ENCODE measurements around the gene MXD4.

The MXD4 gene

GRCh38 chr4:2261853-2262144 is at the start of gene MXD4:
Gene MXD4, minus strand, starts transcription at chr4:2262109. Its CDS starts 129 bp downstream, at chr4:2261980.
- DNase-seq, result no peak

GRCh38 chr4:2306773-2307410 is 45.0 kb upstream of the MXD4 start:
- no peak for DNase-seq

DNA sequence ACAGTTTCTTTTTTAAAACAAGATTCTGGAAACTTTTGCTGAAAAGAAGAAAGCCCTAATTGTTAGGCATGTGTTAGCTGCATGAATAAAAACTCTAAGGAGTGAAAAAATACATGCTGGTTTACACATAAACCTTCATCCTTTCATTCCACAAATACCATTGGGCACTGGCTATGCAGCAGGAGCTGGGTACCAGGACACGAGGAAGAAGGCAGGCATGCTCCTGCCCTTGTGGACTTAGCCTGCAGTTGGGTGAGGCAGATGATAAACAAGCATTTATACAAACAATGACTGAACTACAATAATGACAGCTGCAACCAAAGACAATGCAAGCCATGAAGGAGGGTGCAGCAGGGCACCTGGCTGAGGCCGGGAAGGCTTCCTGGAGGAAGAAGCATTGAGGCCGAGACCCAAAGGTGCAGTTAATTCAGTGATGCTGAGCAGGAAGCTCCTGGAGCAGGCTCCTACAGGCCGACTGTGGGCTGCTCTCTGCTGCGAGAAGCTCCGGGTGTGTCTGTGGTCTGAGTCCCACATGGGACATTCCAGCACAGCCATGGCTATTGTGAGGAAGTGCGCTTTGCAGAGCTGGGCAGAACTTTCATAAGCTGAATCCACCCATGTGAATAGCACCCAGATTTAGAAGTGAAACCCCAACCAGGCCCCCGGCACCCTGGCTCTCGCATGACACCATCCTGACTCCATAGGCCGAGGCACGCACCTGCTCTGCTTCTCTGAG is 44.0 kb upstream of the MXD4 start:
- DNase-seq, result no peak

DNA sequence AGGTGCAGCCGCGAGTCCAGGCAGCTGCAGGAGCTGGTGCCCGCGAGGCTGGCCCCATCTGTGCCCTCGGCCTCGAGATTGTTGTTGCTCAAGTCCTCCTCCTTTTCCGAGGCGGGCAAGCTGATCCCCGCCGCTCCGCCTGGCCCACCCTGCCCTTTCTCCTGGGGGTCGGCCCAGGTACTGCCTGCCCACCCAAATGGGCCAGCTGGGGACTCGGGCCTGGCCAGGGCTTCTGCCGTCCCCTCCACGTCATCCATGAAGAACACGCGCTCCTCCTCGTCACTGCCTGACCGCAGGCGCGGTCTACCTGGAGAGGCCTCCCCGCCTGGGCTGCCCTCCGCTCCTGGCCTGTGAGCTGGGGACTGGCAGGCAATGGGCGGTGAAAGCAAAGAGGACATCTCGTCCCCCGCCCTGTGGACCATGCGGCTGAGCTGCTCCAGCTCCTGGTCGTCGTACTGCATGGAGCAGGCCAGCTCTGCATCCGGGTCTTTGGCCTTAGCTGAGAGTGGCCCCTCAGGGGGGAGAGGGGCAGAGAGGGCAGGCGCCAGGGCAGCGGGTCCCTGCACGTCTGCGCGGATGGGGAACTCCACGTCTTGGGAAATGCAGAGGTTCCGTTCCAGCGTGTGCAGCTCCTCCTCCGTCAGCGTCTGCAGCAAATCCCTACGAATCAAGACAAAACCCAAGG is 43.1 kb upstream of the MXD4 start:
- DNase-seq, result no peak

- DNase-seq, result no peak
These were observed 42.5 kb upstream of the MXD4 start for GRCh38 chr4:2304321-2304876.

DNA sequence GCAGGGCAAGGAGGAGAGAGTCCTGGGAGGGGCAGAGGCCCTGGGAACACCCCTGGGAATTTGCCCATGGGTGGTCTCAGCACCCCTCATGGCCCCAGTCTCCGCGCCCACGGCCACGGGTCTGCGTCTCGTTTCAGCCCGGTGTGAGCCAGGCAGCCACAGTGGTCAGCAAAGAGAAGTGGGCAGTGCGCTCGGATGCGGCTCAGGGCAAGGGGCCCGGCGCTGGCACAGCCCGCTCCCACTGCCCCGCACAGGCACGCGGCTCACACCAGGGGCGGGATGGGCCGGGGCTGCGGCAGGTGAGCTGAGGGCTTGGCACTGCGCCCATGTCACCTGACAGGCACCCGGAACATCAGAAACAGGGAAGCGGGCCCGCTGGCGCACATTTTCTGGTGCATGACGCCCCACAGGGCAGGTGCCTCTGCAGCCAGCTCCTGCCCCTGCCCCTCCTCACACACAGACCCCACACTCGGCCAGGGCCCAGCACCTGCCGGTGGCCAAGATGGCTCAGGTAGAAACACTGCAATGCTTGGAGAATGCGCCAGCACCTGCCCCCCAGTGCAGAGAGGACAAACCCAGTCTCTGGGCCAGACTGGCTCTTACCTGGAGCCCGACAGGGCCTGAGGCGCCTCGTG is 41.9 kb upstream of the MXD4 start:
- no peak for DNase-seq

GRCh38 chr4:2303121-2303685 is 41.3 kb upstream of the MXD4 start:
- no peak for DNase-seq

DNA sequence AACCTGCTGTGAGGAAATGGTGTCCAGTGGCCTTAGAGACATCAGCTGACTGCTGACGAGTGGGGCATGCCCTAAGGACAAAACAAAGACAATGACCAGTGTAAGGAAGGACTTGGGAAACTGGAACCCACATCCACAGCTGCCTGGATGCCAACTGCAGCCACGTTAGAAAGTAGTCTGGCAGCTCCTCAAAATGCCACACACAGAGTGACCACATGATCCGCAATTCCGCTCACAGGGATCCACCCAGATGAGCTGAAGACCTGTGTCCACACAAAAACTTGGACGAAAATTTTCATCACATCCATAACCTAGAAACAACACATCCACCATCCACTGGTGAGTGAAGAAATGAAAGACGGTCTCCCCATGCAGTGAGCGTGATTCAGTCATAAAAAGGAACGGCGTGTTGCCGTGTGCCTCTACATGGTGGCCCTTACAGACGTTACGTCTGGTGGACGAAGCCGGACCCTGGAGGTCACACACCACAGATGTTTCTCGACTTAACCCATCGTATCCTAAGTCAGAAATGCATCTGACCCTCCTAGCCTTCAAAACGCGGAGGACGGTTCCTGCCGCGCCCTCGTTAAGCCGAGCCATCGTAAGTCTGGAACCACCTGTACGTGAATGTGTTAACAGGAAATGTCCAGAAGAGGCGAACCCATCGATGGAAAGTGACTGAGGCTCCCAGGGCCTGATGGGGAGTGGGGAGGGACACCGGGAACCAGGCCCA is 40.6 kb upstream of the MXD4 start:
- DNase-seq, result no peak

DNA sequence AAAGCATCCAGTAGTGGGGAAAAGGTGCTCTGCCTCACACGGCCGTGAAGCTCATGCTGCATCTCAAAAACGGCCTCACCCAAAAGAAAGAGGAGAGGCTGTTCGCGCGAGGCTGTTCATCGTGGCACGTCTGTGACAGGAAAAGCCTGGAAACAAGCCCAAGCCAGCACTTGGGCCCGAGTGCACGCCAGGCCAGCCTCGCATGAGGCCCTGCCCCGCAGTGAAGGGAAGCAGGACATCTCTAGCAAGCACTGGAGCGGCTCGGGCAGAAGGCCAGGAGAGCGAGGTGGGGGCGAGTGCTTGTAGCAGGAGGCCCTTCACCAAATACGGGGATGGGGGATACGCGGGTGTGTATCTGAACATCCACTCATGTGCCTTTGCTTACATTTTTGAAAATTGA is 39.9 kb upstream of the MXD4 start:
- no peak for DNase-seq

DNA sequence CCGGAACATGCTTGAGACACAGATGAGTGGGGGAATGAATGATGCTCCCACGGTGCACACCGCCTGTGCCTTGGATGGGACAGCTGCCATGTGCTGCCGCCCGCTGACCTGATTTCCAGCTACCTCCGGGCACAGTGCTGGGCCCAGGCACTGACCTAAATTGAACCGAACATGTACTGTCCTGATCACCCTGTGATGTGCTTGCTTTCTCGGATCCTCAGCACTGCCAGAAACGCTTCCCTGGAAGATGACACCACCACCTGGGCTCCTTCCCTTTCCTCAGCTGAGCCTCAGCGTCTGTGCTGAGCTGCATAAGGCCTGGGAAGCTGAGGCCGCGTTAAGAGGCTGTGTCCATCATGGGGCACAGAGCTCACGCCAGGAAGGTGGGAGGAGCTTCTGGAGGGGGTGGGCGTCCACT is 39.3 kb upstream of the MXD4 start:
- no peak for DNase-seq

DNA sequence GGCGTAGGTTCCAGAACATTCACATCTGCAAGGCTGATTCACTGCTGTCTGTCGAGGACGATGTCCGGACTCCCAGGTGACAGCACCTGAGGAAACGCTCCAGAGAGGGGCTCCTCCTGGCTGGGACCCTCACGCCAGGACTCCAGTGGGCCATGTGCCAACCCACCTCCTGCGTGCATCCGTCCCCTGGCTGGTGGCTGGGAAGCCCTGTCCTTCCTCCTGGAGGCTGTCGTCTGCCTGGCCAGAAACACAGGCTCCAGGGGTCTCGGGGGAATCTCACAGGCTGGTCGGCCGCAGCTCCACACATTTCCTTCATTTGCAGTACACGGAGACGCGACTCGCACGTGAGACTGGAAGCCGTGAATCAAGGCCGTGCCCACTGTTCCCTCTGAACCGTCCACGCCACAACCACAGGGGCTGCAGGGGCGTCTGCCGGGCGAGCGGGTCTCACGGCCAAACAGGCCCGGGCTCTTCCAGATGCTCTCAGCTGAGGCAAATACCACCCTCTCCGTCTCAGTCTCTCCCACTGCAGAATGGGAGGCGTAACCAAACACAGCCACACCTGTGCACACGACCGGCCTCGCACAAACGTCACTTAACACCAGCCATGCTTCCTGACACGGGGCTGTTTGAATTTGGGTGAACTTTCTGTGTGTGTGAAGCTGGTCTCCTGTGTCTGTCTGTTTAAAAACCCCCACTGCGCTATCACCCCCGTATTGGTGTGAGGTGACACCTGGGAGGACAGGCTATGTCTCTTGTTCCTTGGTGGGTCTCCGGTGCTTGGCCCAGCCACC is 38.7 kb upstream of the MXD4 start:
- DNase-seq, result no peak

DNA sequence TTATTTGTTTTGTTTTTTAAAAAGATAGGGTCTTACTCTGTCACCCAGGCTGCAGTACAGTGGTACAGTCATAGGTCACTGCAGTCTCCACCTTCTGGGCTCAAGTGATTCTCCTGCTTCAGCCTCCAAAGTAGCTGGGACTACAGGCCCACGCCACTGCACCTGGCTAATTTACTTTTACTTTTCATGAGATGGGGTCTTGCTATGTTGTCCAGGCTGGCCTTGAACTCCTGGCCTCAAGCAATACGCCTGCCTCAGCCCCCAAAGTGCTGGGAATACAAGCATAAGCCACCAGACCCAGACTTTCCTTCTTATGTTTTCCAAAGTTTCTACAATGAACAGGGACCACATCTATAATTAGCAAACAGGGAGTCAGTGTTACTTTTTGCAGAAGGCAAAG is 37.9 kb upstream of the MXD4 start:
- no peak for DNase-seq

- DNase-seq, result no peak
These were observed 36.7 kb upstream of the MXD4 start for GRCh38 chr4:2298532-2298991.

DNA sequence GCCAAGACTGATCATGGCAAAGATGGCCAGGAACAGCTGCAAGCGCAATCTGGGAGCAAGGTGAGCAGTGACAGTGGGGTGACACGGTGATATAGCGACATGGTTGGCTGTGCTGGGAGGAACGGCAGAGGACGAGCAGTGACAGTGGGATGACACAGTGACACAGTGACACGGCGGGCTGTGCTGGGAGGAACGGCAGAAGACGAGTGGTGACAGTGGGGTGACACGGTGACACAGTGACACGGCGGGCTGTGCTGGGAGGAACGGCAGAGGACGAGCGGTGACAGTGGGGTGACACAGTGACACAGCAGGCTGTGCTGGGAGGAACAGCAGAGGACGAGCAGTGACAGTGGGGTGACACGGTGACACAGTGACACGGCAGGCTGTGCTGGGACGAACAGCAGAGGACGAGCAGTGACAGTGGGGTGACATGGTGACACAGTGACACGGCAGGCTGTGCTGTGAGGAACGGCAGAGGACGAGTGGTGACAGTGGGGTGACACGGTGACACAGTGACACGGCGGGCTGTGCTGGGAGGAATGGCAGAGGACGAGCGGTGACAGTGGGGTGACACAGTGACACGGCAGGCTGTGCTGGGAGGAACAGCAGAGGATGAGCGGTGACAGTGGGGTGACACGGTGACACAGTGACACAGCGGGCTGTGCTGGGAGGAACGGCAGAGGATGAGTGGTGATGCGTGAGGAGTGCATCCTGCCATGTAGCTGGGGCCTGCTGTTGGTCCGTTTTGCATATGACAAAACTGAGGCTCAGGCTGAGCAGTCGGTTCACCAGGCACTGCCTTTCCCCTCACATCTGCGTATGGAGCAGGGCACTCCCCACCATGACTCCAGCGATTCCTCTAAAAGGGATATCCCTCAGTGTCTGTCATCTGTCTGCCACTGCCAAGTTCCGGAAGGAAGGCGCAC is 36.0 kb upstream of the MXD4 start:
- DNase-seq, result no peak

DNA sequence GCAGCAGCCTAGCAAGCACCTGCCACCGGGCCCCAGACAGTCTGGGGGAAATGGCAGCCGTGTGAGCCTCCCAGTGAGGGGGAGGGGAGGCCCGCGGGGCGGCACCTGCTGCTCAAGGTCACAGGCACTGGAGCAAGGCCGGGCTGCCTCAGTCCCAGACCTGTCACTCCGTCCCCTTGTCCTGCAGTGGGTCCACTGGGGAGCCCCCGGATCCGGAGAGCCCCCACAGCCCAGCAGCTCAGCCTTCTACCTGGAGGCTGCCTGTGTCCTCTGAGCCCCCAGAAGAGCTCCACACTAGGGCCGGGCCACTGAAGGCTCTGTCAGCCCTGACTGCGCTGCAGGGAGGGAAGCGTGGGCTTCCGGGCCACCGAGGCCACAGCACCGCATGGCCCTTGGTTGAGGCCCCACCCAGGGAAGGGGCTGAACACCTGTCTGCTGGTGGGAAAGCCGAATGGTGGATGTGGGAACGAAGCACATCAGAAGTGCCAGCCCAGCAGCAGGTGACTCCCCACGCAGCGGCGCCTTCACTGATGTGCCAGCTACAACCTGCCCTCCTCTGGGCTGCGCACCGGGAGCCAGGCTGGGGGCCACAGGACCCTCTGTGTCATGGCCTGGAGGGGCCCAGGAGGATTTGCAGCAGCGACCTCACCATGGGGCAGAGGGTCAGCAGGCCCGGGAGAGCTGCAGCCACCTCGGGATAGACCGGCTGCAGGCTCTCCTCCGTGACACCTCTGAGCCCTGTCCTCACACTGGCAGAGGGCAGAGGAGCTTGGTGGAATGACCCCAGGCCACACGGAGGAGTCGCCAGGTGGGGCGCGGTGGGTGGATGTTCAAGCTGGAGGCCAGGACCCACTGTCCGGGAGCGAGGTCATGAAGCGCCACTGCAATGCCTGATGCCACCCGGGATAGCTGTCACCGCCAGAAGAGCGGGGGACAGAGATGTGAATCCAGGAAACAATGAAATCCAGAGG is 35.0 kb upstream of the MXD4 start:
- no peak for DNase-seq

GRCh38 chr4:2295900-2296442 is 34.1 kb upstream of the MXD4 start:
- DNase-seq, result no peak

- no peak for DNase-seq
These were observed 33.6 kb upstream of the MXD4 start for GRCh38 chr4:2295500-2295899.

- DNase-seq, result no peak
These were observed 30.8 kb upstream of the MXD4 start for GRCh38 chr4:2292646-2293108.

All from activated naive CD4-positive, alpha-beta T cell treated with Interleukin-2 at 50 U/mL for 16 hours (primary cell).